ENCODE measurements around the gene PKP3.
"Not testable (repeated sequence)": the region's sequence is repeated elsewhere in the genome, so short reads cannot be mapped to it uniquely, and the experiment has no call there.

The PKP3 gene

GRCh38 chr11:433641-434040 is 39.6 kb downstream of the PKP3 start:
- no peaks in the 10 kb centered on the region for H3K36me3 ChIP-seq (ENCODE audit: insufficient read depth, low read length)

GRCh38 chr11:434496-434895 is 40.5 kb downstream of the PKP3 start:
- H3K9me3 ChIP-seq (ENCODE audit: low read length), result peaks cover 5% of the 10 kb centered on the region
- no peaks in the 10 kb centered on the region for H3K36me3 ChIP-seq (ENCODE audit: insufficient read depth, low read length)
- H3K27me3 ChIP-seq (ENCODE audit: insufficient read depth, low read length), result no peaks in the 10 kb centered on the region
- H2AFZ ChIP-seq (ENCODE audit: low read depth, low read length), result no peak overlapping the region
- H3K4me1 ChIP-seq (ENCODE audit: insufficient read depth, low read length), result no peaks in the 10 kb centered on the region
- no peak overlapping the region for H3K4me3 ChIP-seq (ENCODE audit: low read length)

More at GRCh38 chr11:433641-434040, 39.6 kb downstream of the PKP3 start:
- H3K27me3 ChIP-seq (ENCODE audit: insufficient read depth, low read length), result no peaks in the 10 kb centered on the region
- no peaks in the 10 kb centered on the region for H3K4me1 ChIP-seq (ENCODE audit: insufficient read depth, low read length)
- no peak overlapping the region for H2AFZ ChIP-seq (ENCODE audit: low read depth, low read length)
- no peak overlapping the region for H3K4me3 ChIP-seq (ENCODE audit: low read length)
- H3K9me3 ChIP-seq (ENCODE audit: low read length), result peaks cover 9% of the 10 kb centered on the region

GRCh38 chr11:434999-435740 is 41.2 kb downstream of the PKP3 start:
- H3K9me3 ChIP-seq (ENCODE audit: low read length); H2AFZ ChIP-seq (ENCODE audit: low read depth, low read length); H3K4me3 ChIP-seq (ENCODE audit: low read length); H3K36me3 ChIP-seq (ENCODE audit: insufficient read depth, low read length); H3K27me3 ChIP-seq (ENCODE audit: insufficient read depth, low read length); H3K4me1 ChIP-seq (ENCODE audit: insufficient read depth, low read length): not testable (repeated sequence)

- Histone ChIP-seq H3K4me3 (ENCODE audit: low read length) (no peak overlapping the region), H3K4me1 (ENCODE audit: insufficient read depth, low read length) (no peaks in the 10 kb centered on the region), H3K36me3 (ENCODE audit: insufficient read depth, low read length) (no peaks in the 10 kb centered on the region), H3K27me3 (ENCODE audit: insufficient read depth, low read length) (peaks cover 8% of the 10 kb centered on the region), H3K9me3 (ENCODE audit: low read length) (peaks cover 4% of the 10 kb centered on the region), H2AFZ (ENCODE audit: low read depth, low read length) (no peak overlapping the region)
These were observed 43.3 kb downstream of the PKP3 start for GRCh38 chr11:437228-437870.

GRCh38 chr11:438101-438844 is 44.3 kb downstream of the PKP3 start:
- H3K4me1 ChIP-seq (ENCODE audit: insufficient read depth, low read length), result no peaks in the 10 kb centered on the region
- H3K9me3 ChIP-seq (ENCODE audit: low read length), result peaks cover 4% of the 10 kb centered on the region
- peaks cover 10% of the 10 kb centered on the region for H3K27me3 ChIP-seq (ENCODE audit: insufficient read depth, low read length)
- H3K36me3 ChIP-seq (ENCODE audit: insufficient read depth, low read length), result no peaks in the 10 kb centered on the region
- H3K4me3 ChIP-seq (ENCODE audit: low read length), result no peak overlapping the region
- no peak overlapping the region for H2AFZ ChIP-seq (ENCODE audit: low read depth, low read length)

GRCh38 chr11:439315-440064 is 45.5 kb downstream of the PKP3 start:
- no peak overlapping the region for H3K4me3 ChIP-seq (ENCODE audit: low read length)
- H3K36me3 ChIP-seq (ENCODE audit: insufficient read depth, low read length), result no peaks in the 10 kb centered on the region
- H3K9me3 ChIP-seq (ENCODE audit: low read length), result peaks cover 4% of the 10 kb centered on the region
- peaks cover 3% of the 10 kb centered on the region for H3K4me1 ChIP-seq (ENCODE audit: insufficient read depth, low read length)
- peaks cover 12% of the 10 kb centered on the region for H3K27me3 ChIP-seq (ENCODE audit: insufficient read depth, low read length)
- H2AFZ ChIP-seq (ENCODE audit: low read depth, low read length), result no peak overlapping the region

GRCh38 chr11:440065-441042 is 46.3 kb downstream of the PKP3 start:
- no peak overlapping the region for H3K4me3 ChIP-seq (ENCODE audit: low read length)
- peaks cover 3% of the 10 kb centered on the region for H3K4me1 ChIP-seq (ENCODE audit: insufficient read depth, low read length)
- no peaks in the 10 kb centered on the region for H3K36me3 ChIP-seq (ENCODE audit: insufficient read depth, low read length)
- peaks cover 12% of the 10 kb centered on the region for H3K27me3 ChIP-seq (ENCODE audit: insufficient read depth, low read length)
- H2AFZ ChIP-seq (ENCODE audit: low read depth, low read length), result no peak overlapping the region
- H3K9me3 ChIP-seq (ENCODE audit: low read length), result peaks cover 4% of the 10 kb centered on the region

GRCh38 chr11:441043-441417 is 47.0 kb downstream of the PKP3 start:
- Histone ChIP-seq H3K4me1 (ENCODE audit: insufficient read depth, low read length) (peaks cover 3% of the 10 kb centered on the region), H3K27me3 (ENCODE audit: insufficient read depth, low read length) (peaks cover 12% of the 10 kb centered on the region)

GRCh38 chr11:441418-442274 is 47.6 kb downstream of the PKP3 start, which contains the start of gene ANO9:
Gene ANO9 (minus strand): TSS chr11:442011. CDS start chr11:441926, 85 bp downstream.
- H3K36me3 ChIP-seq (ENCODE audit: insufficient read depth, low read length), result no peaks in the 10 kb centered on the region
- H3K4me3 ChIP-seq (ENCODE audit: low read length), result no peak within 1 kb of the TSS
- H2AFZ ChIP-seq (ENCODE audit: low read depth, low read length), result no peak within 1 kb of the TSS
- H3K4me1 ChIP-seq (ENCODE audit: insufficient read depth, low read length), result peaks cover 3% of the 10 kb centered on the region
- H3K9me3 ChIP-seq (ENCODE audit: low read length), result peaks cover 4% of the 10 kb centered on the region
- peaks cover 12% of the 10 kb centered on the region for H3K27me3 ChIP-seq (ENCODE audit: insufficient read depth, low read length)

More at GRCh38 chr11:441043-441417, 47.0 kb downstream of the PKP3 start:
- H3K9me3 ChIP-seq (ENCODE audit: low read length), result peaks cover 4% of the 10 kb centered on the region
- no peaks in the 10 kb centered on the region for H3K36me3 ChIP-seq (ENCODE audit: insufficient read depth, low read length)
- H3K4me3 ChIP-seq (ENCODE audit: low read length), result no peak overlapping the region
- H2AFZ ChIP-seq (ENCODE audit: low read depth, low read length), result no peak overlapping the region

- Histone ChIP-seq H3K4me1 (ENCODE audit: insufficient read depth, low read length) (peaks cover 3% of the 10 kb centered on the region), H3K27me3 (ENCODE audit: insufficient read depth, low read length) (peaks cover 12% of the 10 kb centered on the region), H3K4me3 (ENCODE audit: low read length) (no peak overlapping the region), H3K36me3 (ENCODE audit: insufficient read depth, low read length) (no peaks in the 10 kb centered on the region), H3K9me3 (ENCODE audit: low read length) (no peaks in the 10 kb centered on the region), H2AFZ (ENCODE audit: low read depth, low read length) (no peak overlapping the region)
These were observed 48.6 kb downstream of the PKP3 start for GRCh38 chr11:442611-443081.

GRCh38 chr11:443542-444199 is 49.7 kb downstream of the PKP3 start:
- Histone ChIP-seq H3K9me3 (ENCODE audit: low read length) (no peaks in the 10 kb centered on the region), H2AFZ (ENCODE audit: low read depth, low read length) (no peak overlapping the region), H3K4me1 (ENCODE audit: insufficient read depth, low read length) (peaks cover 6% of the 10 kb centered on the region), H3K36me3 (ENCODE audit: insufficient read depth, low read length) (no peaks in the 10 kb centered on the region), H3K27me3 (ENCODE audit: insufficient read depth, low read length) (peaks cover 12% of the 10 kb centered on the region), H3K4me3 (ENCODE audit: low read length) (no peak overlapping the region)
